HG02884 (cell line): ENCODE data around the gene INPP5B.
"Not testable (repeated sequence)": the region's sequence is repeated elsewhere in the genome, so short reads cannot be mapped to it uniquely, and the experiment has no call there.

Source experiments
- ATAC-seq: cut with Tn5 transposase; IDR thresholded peaks from one replicate; pipeline ENCODE4 v1.9.1; 2021; ENCODE audit warnings: mild to moderate bottlenecking, moderate library complexity; ENCODE audit not compliant: unreplicated experiment

The INPP5B gene

GRCh38 chr1:37946703-37947360, at the start of gene INPP5B:
TSS of gene INPP5B (minus strand) at chr1:37947053. CDS start at chr1:37946308, 745 bp downstream.
- ATAC-seq = peak; percentile 72

- ATAC-seq = no peak
These were observed 49.0 kb upstream of the INPP5B start for GRCh38 chr1:37995751-37996345.

GRCh38 chr1:37994886-37995566, 48.2 kb upstream of the INPP5B start:
- ATAC-seq = no peak

GRCh38 chr1:37989361-37989930, 42.6 kb upstream of the INPP5B start:
- peak; percentile 22 for ATAC-seq

GRCh38 chr1:37987679-37988078, 40.8 kb upstream of the INPP5B start:
- no peak for ATAC-seq

- no peak for ATAC-seq
These were observed 36.7 kb upstream of the INPP5B start for GRCh38 chr1:37983546-37983945.

- ATAC-seq = no peak
These were observed 31.7 kb upstream of the INPP5B start for GRCh38 chr1:37978541-37978940.

GRCh38 chr1:37975083-37975482, 28.2 kb upstream of the INPP5B start:
- not testable (repeated sequence) for ATAC-seq

GRCh38 chr1:37974567-37974966, 27.7 kb upstream of the INPP5B start:
- ATAC-seq = no peak

- ATAC-seq = not testable (repeated sequence)
These were observed 26.8 kb upstream of the INPP5B start for GRCh38 chr1:37973684-37974083.

GRCh38 chr1:37965301-37965700, 18.4 kb upstream of the INPP5B start:
- no peak for ATAC-seq

GRCh38 chr1:37964106-37964505, 17.3 kb upstream of the INPP5B start:
- ATAC-seq = not testable (repeated sequence)

- ATAC-seq = no peak
These were observed 11.8 kb upstream of the INPP5B start for GRCh38 chr1:37958690-37959089.

GRCh38 chr1:37955685-37956084, 8.8 kb upstream of the INPP5B start:
- ATAC-seq = no peak

- no peak for ATAC-seq
These were observed 7.6 kb upstream of the INPP5B start for GRCh38 chr1:37954316-37954971.

GRCh38 chr1:37952738-37953137, 5.9 kb upstream of the INPP5B start:
- no peak for ATAC-seq

GRCh38 chr1:37951783-37952624, 5.2 kb upstream of the INPP5B start:
- ATAC-seq = no peak

- ATAC-seq = no peak
These were observed 4.4 kb upstream of the INPP5B start for GRCh38 chr1:37951041-37951782.

- no peak for ATAC-seq
These were observed 2.8 kb upstream of the INPP5B start for GRCh38 chr1:37949524-37950152.
